ENCODE measurements around the gene MEX3A. TPM values are rescaled to one million over a fixed set of nuclear protein-coding genes. Genes with fewer than 3 reads are reported as not detected.
"Not testable (repeated sequence)": the region's sequence is repeated elsewhere in the genome, so short reads cannot be mapped to it uniquely, and the experiment has no call there.

Gene MEX3A
- total RNA-seq, 1 donor from 2014 or later = 1.3 TPM

GRCh38 chr1:156048663-156049258, 33.5 kb downstream of the MEX3A start:
- peaks cover 21 to 47% of the 10 kb centered on the region in 2 donors for H3K36me3 ChIP-seq

GRCh38 chr1:156045076-156045475, 37.2 kb downstream of the MEX3A start:
- no peaks in the 10 kb centered on the region for H3K27me3 ChIP-seq
- peaks cover 40 to 78% of the 10 kb centered on the region in 2 donors for H3K36me3 ChIP-seq
- no peak overlapping the region for H3K4me3 ChIP-seq
- H3K4me1 ChIP-seq = no peaks in the 10 kb centered on the region
- intact Hi-C loops (cut with DNase I) = no loop called here
- H3K9me3 ChIP-seq = no peaks in the 10 kb centered on the region
- no peak for TF ChIP-seq CTCF (IDR thresholded peaks at IDR 0.05)
- H3K27ac ChIP-seq = no peak overlapping the region
- no peak for DNase-seq (ENCODE audit: low spot score in 2 of 2)

More at GRCh38 chr1:156048663-156049258, 33.5 kb downstream of the MEX3A start:
- H3K27me3 ChIP-seq = no peaks in the 10 kb centered on the region
- no peak overlapping the region for H3K27ac ChIP-seq
- intact Hi-C loops (cut with DNase I) = no loop called here
- DNase-seq (ENCODE audit: low spot score in 2 of 2) = no peak
- no peak overlapping the region for H3K4me3 ChIP-seq
- H3K4me1 ChIP-seq = peaks cover 0 to 2% of the 10 kb centered on the region in 2 donors
- no peaks in the 10 kb centered on the region for H3K9me3 ChIP-seq
- TF ChIP-seq CTCF (IDR thresholded peaks at IDR 0.05) = no peak

- intact Hi-C loops (cut with DNase I) = no loop called here
Measured at GRCh38 chr1:156042828-156043227, 39.4 kb downstream of the MEX3A start.

GRCh38 chr1:156034991-156035390, 47.3 kb downstream of the MEX3A start:
- H3K36me3 ChIP-seq = peaks cover 21 to 36% of the 10 kb centered on the region in 2 donors
- H3K27me3 ChIP-seq; DNase-seq (ENCODE audit: low spot score in 2 of 2); intact Hi-C loops (cut with DNase I); H3K27ac ChIP-seq; H3K4me1 ChIP-seq; H3K4me3 ChIP-seq; H3K9me3 ChIP-seq: not testable (repeated sequence)

More at GRCh38 chr1:156042828-156043227, 39.4 kb downstream of the MEX3A start:
- Histone ChIP-seq H3K27ac (no peak overlapping the region), H3K27me3 (no peaks in the 10 kb centered on the region), H3K4me1 (no peaks in the 10 kb centered on the region), H3K9me3 (no peaks in the 10 kb centered on the region), H3K36me3 (peaks cover 40 to 77% of the 10 kb centered on the region in 2 donors), H3K4me3 (no peak overlapping the region)
- no peak for DNase-seq (ENCODE audit: low spot score in 2 of 2)
- no peak for TF ChIP-seq CTCF (IDR thresholded peaks at IDR 0.05)

- H3K36me3 ChIP-seq = peaks cover 13 to 19% of the 10 kb centered on the region in 2 donors
- no peaks in the 10 kb centered on the region for H3K4me1 ChIP-seq
- no peak overlapping the region for H3K4me3 ChIP-seq
- no peak overlapping the region for H3K27ac ChIP-seq
- no peak for TF ChIP-seq CTCF (IDR thresholded peaks at IDR 0.05)
- no peak for DNase-seq (ENCODE audit: low spot score in 2 of 2)
- intact Hi-C loops (cut with DNase I) = no loop called here
- no peaks in the 10 kb centered on the region for H3K27me3 ChIP-seq
- H3K9me3 ChIP-seq = no peaks in the 10 kb centered on the region
Measured at GRCh38 chr1:156033011-156033410, 49.3 kb downstream of the MEX3A start.

- H3K36me3 ChIP-seq = no peaks in the 10 kb centered on the region
- intact Hi-C loops (cut with DNase I) = no loop called here
- no peak for TF ChIP-seq CTCF (IDR thresholded peaks at IDR 0.05)
Measured at GRCh38 chr1:156026588-156026987, 55.7 kb downstream of the MEX3A start.

More at GRCh38 chr1:156026588-156026987, 55.7 kb downstream of the MEX3A start:
- H3K9me3 ChIP-seq = no peaks in the 10 kb centered on the region
- no peak overlapping the region for H3K27ac ChIP-seq
- no peaks in the 10 kb centered on the region for H3K27me3 ChIP-seq
- no peaks in the 10 kb centered on the region for H3K4me1 ChIP-seq
- no peak overlapping the region for H3K4me3 ChIP-seq
- no peak for DNase-seq (ENCODE audit: low spot score in 2 of 2)

Measured in ascending aorta (tissue), 2 donors.